ENCODE results near the gene CCNF.

DNA sequence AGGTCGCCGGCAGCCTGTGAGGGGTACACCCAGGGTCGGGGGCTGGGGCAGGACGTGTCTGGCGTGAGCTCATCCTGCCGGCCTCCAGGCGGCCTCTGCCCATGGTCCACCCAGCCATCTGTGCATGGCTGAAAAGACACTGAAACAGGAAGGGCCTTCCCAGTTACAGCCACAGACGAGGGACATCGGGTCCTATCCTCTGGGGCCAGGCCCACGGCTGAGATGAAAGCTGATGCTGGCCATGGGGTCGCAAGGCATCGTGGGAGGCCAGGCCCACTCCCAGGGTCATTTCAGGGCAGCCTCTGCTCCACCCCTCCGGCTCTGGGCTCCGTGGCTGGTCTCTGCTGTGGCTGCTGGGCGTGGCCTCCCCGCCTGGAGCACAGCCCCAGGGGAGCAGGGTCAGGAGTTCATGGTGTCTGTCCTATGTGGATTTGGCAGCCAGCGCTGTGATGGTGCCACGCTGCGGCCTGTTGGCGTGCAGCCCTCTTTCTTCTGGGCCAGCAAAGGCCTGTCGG lies 67.9 kb downstream of the CCNF start:
- TF ChIP-seq, protein P1, sequence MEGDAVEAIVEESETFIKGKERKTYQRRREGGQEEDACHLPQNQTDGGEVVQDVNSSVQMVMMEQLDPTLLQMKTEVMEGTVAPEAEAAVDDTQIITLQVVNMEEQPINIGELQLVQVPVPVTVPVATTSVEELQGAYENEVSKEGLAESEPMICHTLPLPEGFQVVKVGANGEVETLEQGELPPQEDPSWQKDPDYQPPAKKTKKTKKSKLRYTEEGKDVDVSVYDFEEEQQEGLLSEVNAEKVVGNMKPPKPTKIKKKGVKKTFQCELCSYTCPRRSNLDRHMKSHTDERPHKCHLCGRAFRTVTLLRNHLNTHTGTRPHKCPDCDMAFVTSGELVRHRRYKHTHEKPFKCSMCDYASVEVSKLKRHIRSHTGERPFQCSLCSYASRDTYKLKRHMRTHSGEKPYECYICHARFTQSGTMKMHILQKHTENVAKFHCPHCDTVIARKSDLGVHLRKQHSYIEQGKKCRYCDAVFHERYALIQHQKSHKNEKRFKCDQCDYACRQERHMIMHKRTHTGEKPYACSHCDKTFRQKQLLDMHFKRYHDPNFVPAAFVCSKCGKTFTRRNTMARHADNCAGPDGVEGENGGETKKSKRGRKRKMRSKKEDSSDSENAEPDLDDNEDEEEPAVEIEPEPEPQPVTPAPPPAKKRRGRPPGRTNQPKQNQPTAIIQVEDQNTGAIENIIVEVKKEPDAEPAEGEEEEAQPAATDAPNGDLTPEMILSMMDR (IDR thresholded peaks at IDR 0.05) = no peak
- TF ChIP-seq POLR2A (IDR thresholded peaks at IDR 0.05) = no peak

Data from body of pancreas (tissue), 4 donors.